Tibial artery (tissue), 4 donors: ENCODE measurements around the gene LSAMP.
A peak's percentile ranks its signal among the peaks of the same experiment; 100 is the strongest.

Source experiments
- DNase-seq, 2 donors: peaks; one replicate each; pipeline ENCODE4 v3.0.0-alpha.2; 2019
- H3K27ac ChIP-seq, 2 donors: fragments of 200-600 bp; sonication (generic) in 1 of 2; 1 replicate in 1 of 2; 2 replicates in 1 of 2; pipeline ENCODE4 v1.5.1; 2018 to 2019; ENCODE audit warnings: mild to moderate bottlenecking in 1 of 2
- H3K27me3 ChIP-seq, 2 donors: fragments of 200-600 bp; sonication (generic) in 1 of 2; one replicate each; pipeline versions ENCODE4 v1.5.1 to v1.6.0; 2016 to 2019
- H3K36me3 ChIP-seq, 3 donors: fragments of 200-600 bp; sonication (generic) in 2 of 3; one replicate each; pipeline ENCODE4 v1.5.1; 2016 to 2019; ENCODE audit warnings: mild to moderate bottlenecking in 2 of 3
- H3K4me1 ChIP-seq, 4 donors: fragments of 200-600 bp; sonication (generic) in 2 of 4; 1 replicate in 3 of 4; 2 replicates in 1 of 4; pipeline ENCODE4 v1.5.1; 2016 to 2019
- H3K4me3 ChIP-seq, 2 donors: fragments of 200-600 bp; sonication (generic) in 1 of 2; 1 replicate in 1 of 2; 2 replicates in 1 of 2; pipeline ENCODE4 v1.5.1; 2018 to 2019; ENCODE audit warnings: mild to moderate bottlenecking in 2 of 2
- H3K9me3 ChIP-seq, 3 donors: fragments of 200-600 bp; sonication (generic) in 1 of 3; one replicate each; pipeline ENCODE4 v1.5.1; 2016 to 2019
- intact Hi-C: fragments of 100-400 bp; cut with DNase I; formaldehyde crosslinking; loops from one replicate; pipeline ENCODE4 v1.15.0; 2023; ENCODE audit warnings: low total_unique reads
- TF ChIP-seq, protein P1 (sequence below), 2 experiments: fragments of 200-600 bp in 1 of 2; fragments of 450-650 bp in 1 of 2; IDR thresholded peaks; one replicate each; pipeline ENCODE4 v1.5.1; 2017 to 2019; ENCODE audit warnings: antibody characterized with exemption in 2 of 2, mild to moderate bottlenecking in 1 of 2, moderate library complexity in 1 of 2

The LSAMP gene

DNA sequence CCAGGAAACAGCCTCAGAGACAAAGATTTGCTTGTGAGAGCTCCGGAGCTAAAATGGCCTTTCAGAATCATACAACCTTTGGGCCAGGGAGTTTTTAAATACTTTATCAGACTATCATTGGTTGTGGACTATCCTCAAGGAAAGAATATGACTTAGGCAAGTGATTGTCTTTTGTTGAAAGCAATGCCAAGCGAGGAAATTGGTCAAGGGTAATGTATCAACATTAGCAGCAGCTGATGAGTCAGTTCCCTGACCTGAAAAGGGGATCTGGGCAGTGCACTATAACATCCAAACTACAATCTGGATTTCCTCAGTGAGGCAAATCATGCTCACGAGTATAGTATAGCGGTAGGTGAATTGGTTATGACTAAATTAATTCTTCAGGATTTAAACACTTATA, 303.6 kb downstream of the LSAMP start:
- Histone ChIP-seq H3K27me3 (no peaks in the 10 kb centered on the region), H3K9me3 (peaks cover 0 to 9% (median 0%) of the 10 kb centered on the region in 3 donors), H3K36me3 (no peaks in the 10 kb centered on the region), H3K27ac (no peak overlapping the region), H3K4me3 (no peak overlapping the region), H3K4me1 (no peaks in the 10 kb centered on the region)
- TF ChIP-seq, protein P1, sequence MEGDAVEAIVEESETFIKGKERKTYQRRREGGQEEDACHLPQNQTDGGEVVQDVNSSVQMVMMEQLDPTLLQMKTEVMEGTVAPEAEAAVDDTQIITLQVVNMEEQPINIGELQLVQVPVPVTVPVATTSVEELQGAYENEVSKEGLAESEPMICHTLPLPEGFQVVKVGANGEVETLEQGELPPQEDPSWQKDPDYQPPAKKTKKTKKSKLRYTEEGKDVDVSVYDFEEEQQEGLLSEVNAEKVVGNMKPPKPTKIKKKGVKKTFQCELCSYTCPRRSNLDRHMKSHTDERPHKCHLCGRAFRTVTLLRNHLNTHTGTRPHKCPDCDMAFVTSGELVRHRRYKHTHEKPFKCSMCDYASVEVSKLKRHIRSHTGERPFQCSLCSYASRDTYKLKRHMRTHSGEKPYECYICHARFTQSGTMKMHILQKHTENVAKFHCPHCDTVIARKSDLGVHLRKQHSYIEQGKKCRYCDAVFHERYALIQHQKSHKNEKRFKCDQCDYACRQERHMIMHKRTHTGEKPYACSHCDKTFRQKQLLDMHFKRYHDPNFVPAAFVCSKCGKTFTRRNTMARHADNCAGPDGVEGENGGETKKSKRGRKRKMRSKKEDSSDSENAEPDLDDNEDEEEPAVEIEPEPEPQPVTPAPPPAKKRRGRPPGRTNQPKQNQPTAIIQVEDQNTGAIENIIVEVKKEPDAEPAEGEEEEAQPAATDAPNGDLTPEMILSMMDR (IDR thresholded peaks at IDR 0.05), result no peak
- intact Hi-C loops, result no loop called here
- DNase-seq, result no peak

DNA sequence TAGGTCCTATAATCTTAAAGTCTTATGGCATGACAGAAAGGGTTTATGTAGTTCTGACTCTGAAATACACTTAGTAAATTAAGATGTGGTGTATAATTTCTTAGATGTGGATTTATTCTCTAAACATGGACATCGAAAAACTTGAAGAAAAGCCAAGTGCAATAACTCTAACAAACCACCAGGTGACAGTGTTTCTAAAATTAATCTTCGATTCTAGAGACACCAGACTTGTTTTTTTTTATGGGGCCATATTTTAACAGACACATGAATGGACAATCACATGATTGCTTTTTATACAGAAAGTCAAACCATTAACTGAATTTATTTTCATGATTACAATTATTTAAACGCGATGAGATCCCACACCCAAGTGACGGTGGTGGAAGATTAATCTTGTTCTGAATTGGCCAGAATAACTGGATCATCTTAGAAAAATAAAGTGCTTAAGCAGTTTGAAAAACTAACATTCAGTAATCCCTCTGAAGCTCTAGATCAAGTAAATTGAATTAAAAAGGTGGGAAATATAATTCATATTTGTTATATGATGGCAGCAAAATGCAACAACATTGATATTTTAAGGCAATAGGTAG, 305.1 kb downstream of the LSAMP start:
- Histone ChIP-seq H3K9me3 (no peaks in the 10 kb centered on the region), H3K4me1 (no peaks in the 10 kb centered on the region), H3K27ac (no peak overlapping the region), H3K4me3 (no peak overlapping the region), H3K36me3 (no peaks in the 10 kb centered on the region), H3K27me3 (no peaks in the 10 kb centered on the region)
- DNase-seq, result no peak
- TF ChIP-seq, protein P1 (IDR thresholded peaks at IDR 0.05), result peak in 1 of 2 experiments; percentile 31
- intact Hi-C loops, result no loop called here

DNA sequence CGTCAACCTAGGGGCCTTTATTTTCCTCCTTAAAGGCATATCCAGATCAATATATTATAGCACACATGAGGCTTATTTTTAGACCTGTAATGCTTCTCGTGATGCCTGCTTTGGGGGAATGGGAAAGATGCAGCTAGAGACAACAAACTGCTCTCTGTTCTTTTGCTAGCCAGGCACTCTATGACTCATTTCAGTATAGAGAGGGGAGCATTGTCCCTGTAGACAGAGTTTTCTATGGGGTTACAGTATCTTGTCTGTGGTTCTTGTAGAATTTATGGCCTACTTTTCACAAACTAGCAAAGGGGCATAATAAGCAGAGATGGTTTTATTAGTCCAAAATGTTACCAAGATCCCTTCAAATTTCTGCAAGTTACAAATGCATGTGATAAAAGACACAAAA, 305.6 kb downstream of the LSAMP start:
- H3K36me3 ChIP-seq, result no peaks in the 10 kb centered on the region
- intact Hi-C loops, result no loop called here
- DNase-seq, result no peak
- no peak overlapping the region for H3K4me3 ChIP-seq
- H3K27ac ChIP-seq, result no peak overlapping the region
- TF ChIP-seq, protein P1 (IDR thresholded peaks at IDR 0.05), result no peak
- H3K27me3 ChIP-seq, result no peaks in the 10 kb centered on the region
- H3K4me1 ChIP-seq, result no peaks in the 10 kb centered on the region
- no peaks in the 10 kb centered on the region for H3K9me3 ChIP-seq

DNA sequence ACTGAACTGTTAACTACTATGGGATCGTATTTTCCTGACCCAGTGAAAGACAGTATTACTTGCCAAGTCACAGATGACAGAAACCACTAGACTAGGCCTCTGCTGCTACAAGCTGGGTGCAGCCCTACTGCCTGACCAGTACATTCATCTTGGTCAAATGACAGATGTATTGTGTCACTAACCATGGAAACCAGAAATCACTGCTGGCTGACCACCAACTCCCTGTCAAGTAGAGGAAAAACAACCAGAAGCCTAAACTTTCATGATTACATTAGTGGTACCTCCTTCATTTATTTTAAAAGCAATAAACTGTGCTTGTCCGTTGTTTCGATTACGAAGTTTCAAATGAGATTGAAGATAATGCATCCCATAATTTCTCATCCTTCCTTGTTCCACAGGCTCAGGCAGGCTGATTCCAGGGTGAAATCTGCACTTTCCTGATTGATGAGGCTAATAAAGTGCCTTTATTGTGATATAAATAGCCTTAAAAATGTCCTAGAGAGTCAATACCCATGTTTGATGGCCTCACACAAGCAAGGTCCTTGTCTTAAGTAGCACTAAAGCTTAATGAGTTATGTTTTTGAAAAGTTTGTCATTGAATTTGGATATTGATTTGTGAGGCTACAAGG, 309.7 kb downstream of the LSAMP start:
- TF ChIP-seq, protein P1 (IDR thresholded peaks at IDR 0.05), result no peak
- no peak for DNase-seq
- Histone ChIP-seq H3K9me3 (no peaks in the 10 kb centered on the region), H3K4me1 (no peaks in the 10 kb centered on the region), H3K36me3 (no peaks in the 10 kb centered on the region), H3K27ac (no peak overlapping the region), H3K4me3 (no peak overlapping the region), H3K27me3 (no peaks in the 10 kb centered on the region)
- intact Hi-C loops, result no loop called here

DNA sequence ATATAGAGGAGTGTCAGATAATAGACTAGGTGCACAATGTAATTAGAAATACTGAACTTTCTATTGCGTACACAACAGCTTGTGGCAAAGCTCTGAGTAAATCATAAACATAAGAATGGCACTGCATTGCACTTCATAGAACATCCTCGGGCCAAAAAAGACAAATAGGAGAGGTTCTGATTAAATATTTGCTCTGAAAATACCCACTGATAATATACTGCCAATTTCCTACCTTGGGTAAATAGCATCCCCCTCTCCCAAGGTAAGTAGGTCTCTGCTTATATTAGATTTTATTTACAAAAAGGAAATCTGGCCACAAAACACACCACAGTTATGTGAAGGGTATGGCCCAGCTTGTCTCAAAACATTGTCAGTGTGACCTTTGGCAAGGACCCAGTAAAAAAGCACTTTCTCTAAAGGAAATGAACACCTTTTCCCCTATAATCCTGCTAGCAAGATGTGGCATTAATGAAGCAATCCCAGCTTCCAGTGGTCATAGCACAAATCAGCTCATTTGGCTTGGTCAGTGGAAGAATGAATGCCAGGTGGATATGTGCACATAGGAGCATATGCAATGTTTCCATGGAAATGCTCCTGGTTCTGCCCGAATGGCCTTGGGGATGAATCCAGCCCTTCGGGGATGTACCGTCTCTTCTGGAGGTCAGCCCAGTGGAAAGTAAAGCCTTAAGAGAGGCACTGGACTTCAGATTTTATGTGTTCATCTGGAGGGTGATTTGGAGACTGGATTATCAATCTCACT, 315.9 kb downstream of the LSAMP start:
- Histone ChIP-seq H3K27me3 (no peaks in the 10 kb centered on the region), H3K9me3 (no peaks in the 10 kb centered on the region), H3K4me1 (no peaks in the 10 kb centered on the region), H3K36me3 (no peaks in the 10 kb centered on the region), H3K4me3 (no peak overlapping the region), H3K27ac (no peak overlapping the region)
- TF ChIP-seq, protein P1 (IDR thresholded peaks at IDR 0.05), result no peak
- DNase-seq, result no peak
- intact Hi-C loops, result no loop called here
